ENCODE measurements around the gene TMIGD2.
"Not testable (repeated sequence)": the region's sequence is repeated elsewhere in the genome, so short reads cannot be mapped to it uniquely, and the experiment has no call there.

Gene TMIGD2

GRCh38 chr19:4302243-4302640 is at the start of gene TMIGD2:
TMIGD2 (minus strand) TSS chr19:4302389; CDS start chr19:4302385, 4 bp downstream.
- DNase-seq = peak; percentile 72

GRCh38 chr19:4350726-4351125 is 48.5 kb upstream of the TMIGD2 start:
- DNase-seq = no peak

- no peak for DNase-seq
Measured at GRCh38 chr19:4350111-4350510, 47.9 kb upstream of the TMIGD2 start.

GRCh38 chr19:4349225-4349624 is 47.0 kb upstream of the TMIGD2 start:
- DNase-seq = not testable (repeated sequence)

- DNase-seq = no peak
Measured at GRCh38 chr19:4347521-4347920, 45.3 kb upstream of the TMIGD2 start.

- DNase-seq = no peak
Measured at GRCh38 chr19:4346020-4346383, 43.8 kb upstream of the TMIGD2 start.

GRCh38 chr19:4345342-4346019 is 43.3 kb upstream of the TMIGD2 start:
- no peak for DNase-seq

- peak; percentile 95 for DNase-seq
Measured at GRCh38 chr19:4343370-4344307, 41.5 kb upstream of the TMIGD2 start, which contains the start of gene MPND. MPND (plus strand) TSS chr19:4343562; CDS start chr19:4343594, 32 bp downstream.

- DNase-seq = peak; percentile 91
Measured at GRCh38 chr19:4342615-4343369, 40.6 kb upstream of the TMIGD2 start.

- DNase-seq = no peak
Measured at GRCh38 chr19:4342314-4342614, 40.1 kb upstream of the TMIGD2 start.

GRCh38 chr19:4338441-4339355 is 36.5 kb upstream of the TMIGD2 start, which contains the start of gene STAP2:
STAP2 (minus strand) TSS chr19:4338827; CDS start chr19:4338753, 74 bp downstream.
- peak; percentile 47 for DNase-seq

GRCh38 chr19:4337906-4338440 is 35.8 kb upstream of the TMIGD2 start:
- no peak for DNase-seq

GRCh38 chr19:4334929-4335570 is 32.9 kb upstream of the TMIGD2 start:
- no peak for DNase-seq

GRCh38 chr19:4329858-4330257 is 27.7 kb upstream of the TMIGD2 start:
- DNase-seq = no peak

GRCh38 chr19:4328991-4329681 is 26.9 kb upstream of the TMIGD2 start:
- peak; percentile 36 for DNase-seq

- peak; percentile 96 for DNase-seq
Measured at GRCh38 chr19:4328243-4328990, 26.2 kb upstream of the TMIGD2 start.

GRCh38 chr19:4327877-4328242 is 25.7 kb upstream of the TMIGD2 start:
- no peak for DNase-seq

GRCh38 chr19:4327252-4327876 is 25.2 kb upstream of the TMIGD2 start:
- peak; percentile 86 for DNase-seq

GRCh38 chr19:4326837-4327251 is 24.7 kb upstream of the TMIGD2 start:
- DNase-seq = peak; percentile 53
